ENCODE results near the gene BCL2A1.

Gene BCL2A1

DNA sequence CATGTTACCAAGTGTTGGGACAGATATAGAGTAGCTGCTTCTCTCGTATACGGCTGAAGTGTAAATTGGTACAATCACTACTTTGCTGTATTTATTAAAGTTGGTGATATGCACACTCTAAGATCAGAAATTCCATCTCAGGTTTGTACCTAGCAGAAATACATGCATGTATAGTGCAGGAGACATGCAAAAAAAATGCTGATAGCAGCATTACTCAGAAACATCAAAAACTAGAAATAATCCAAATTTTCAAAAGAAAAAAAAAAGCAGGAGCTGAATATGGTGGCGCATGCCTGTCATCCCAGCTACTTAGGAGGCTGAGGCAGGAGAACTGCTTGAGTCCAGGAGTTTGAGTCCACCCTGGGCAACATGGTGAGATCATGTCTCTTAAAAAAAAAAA lies 31.3 kb upstream of the BCL2A1 start:
- DNase-seq (ENCODE audit: low read depth): no peak
- H3K4me3 ChIP-seq (ENCODE audit: low read depth, low read length): no peak overlapping the region
- TF ChIP-seq, protein P1, sequence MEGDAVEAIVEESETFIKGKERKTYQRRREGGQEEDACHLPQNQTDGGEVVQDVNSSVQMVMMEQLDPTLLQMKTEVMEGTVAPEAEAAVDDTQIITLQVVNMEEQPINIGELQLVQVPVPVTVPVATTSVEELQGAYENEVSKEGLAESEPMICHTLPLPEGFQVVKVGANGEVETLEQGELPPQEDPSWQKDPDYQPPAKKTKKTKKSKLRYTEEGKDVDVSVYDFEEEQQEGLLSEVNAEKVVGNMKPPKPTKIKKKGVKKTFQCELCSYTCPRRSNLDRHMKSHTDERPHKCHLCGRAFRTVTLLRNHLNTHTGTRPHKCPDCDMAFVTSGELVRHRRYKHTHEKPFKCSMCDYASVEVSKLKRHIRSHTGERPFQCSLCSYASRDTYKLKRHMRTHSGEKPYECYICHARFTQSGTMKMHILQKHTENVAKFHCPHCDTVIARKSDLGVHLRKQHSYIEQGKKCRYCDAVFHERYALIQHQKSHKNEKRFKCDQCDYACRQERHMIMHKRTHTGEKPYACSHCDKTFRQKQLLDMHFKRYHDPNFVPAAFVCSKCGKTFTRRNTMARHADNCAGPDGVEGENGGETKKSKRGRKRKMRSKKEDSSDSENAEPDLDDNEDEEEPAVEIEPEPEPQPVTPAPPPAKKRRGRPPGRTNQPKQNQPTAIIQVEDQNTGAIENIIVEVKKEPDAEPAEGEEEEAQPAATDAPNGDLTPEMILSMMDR (IDR thresholded peaks at IDR 0.05; ENCODE audit: low read depth, low read length, missing control alignments): no peak

DNA sequence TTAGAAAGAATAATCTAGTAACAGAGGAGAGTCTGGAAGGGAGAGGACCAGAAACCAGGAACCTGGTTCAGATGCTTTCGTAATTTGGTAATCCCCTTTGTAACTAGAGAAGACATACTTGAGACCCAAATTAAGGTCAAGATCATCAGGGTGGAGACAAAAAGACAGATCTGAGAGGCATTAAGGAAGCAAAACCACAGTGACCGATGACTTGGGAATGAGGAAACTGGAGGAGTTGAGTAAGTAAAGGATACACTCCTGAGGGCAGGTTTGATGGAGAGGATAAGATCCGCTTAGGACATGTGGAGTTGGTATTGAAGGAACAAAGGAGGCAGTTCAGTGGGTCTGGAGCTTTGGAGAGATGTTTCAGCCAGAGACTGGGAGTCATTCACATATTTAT lies 23.6 kb upstream of the BCL2A1 start:
- TF ChIP-seq, protein P1 (IDR thresholded peaks at IDR 0.05; ENCODE audit: low read depth, low read length, missing control alignments): no peak
- H3K4me3 ChIP-seq (ENCODE audit: low read depth, low read length): no peak overlapping the region
- no peak for DNase-seq (ENCODE audit: low read depth)

DNA sequence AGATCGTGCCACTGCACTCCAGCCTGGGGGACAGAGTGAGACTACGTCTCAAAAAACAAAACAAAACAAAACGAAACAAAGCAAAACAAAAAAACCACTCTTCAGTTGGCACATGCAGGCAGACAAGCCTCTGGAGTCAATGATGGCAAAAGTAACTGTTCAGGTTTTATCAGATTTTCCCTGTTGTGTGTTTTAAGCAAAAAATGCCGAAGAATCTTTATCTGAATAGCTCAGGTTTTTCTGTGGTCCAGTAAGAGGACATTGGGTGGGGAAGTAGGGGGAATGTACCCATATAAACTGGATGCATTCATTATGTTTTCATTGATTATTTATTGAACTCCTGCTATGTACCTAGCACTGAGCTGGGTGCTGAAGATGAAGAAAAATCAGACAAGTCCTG lies 20.8 kb upstream of the BCL2A1 start:
- DNase-seq (ENCODE audit: low read depth): no peak
- no peak overlapping the region for H3K4me3 ChIP-seq (ENCODE audit: low read depth, low read length)
- TF ChIP-seq, protein P1 (IDR thresholded peaks at IDR 0.05; ENCODE audit: low read depth, low read length, missing control alignments): no peak

GRCh38 chr15:79990997-79991334 lies 20.0 kb upstream of the BCL2A1 start:
- no peak overlapping the region for H3K4me3 ChIP-seq (ENCODE audit: low read depth, low read length)
- TF ChIP-seq, protein P1 (IDR thresholded peaks at IDR 0.05; ENCODE audit: low read depth, low read length, missing control alignments): no peak
- no peak for DNase-seq (ENCODE audit: low read depth)

DNA sequence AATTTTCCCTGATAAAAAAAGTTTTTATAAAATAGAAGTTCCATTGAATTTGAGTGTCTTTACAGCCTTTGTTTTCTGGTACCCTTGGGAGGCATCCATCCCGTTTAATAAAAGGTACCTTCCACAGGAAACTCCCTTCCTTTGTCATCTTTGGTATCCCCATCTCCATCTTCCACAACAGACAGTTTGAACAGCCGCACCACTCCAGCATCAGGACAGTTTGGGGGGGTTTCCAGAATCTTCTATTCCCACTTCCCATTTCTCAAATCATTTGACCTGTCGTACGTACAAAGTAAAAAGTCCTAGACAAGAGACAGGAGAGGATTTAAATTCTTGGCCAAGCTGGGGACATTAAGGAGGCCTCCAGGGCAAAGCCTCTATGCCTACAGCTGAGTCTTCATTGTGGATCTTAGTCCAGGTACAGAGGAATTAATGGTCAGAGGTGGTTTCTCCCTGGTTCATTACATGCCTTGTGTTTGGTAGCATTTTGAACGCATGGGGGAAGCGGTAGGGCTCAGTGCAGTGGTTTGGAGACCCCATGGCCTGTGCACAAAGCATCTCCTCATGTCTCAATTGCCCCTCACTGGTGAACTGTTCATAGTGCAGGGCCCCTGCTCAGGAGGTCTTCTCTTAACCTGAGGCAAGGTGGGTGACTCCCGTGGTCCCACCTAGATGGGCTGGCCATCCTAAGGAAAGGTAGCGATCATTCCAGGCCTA lies 19.4 kb upstream of the BCL2A1 start:
- no peak overlapping the region for H3K4me3 ChIP-seq (ENCODE audit: low read depth, low read length)
- TF ChIP-seq, protein P1 (IDR thresholded peaks at IDR 0.05; ENCODE audit: low read depth, low read length, missing control alignments): no peak

DNA sequence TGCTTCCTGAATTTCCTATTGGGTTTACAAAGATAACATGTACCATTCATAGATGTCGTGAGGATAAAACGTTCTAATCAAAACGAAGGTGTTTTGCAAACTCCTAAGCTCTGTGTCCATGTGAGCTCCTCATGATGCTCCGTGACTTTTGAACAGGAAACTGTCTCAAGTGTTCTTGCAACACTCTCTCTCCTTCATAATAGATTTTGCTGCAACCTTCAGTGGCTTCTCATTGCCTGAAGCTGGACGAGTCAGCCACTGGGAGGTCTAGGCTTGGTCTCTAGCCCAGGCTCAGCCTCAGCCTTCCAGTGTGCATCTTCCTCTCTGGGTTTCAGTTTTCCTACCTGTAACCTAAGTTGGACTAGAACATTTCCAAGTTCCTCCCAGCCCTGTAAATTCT lies 18.7 kb upstream of the BCL2A1 start:
- no peak overlapping the region for H3K4me3 ChIP-seq (ENCODE audit: low read depth, low read length)
- TF ChIP-seq, protein P1 (IDR thresholded peaks at IDR 0.05; ENCODE audit: low read depth, low read length, missing control alignments): no peak
- DNase-seq (ENCODE audit: low read depth): no peak

More for the DNA sequence above, 19.4 kb upstream of the BCL2A1 start:
- no peak for DNase-seq (ENCODE audit: low read depth)

GRCh38 chr15:79989183-79989582 lies 18.2 kb upstream of the BCL2A1 start:
- no peak for DNase-seq (ENCODE audit: low read depth)
- TF ChIP-seq, protein P1 (IDR thresholded peaks at IDR 0.05; ENCODE audit: low read depth, low read length, missing control alignments): no peak
- no peak overlapping the region for H3K4me3 ChIP-seq (ENCODE audit: low read depth, low read length)
